Hematopoietic multipotent progenitor cell (in vitro differentiated cells): Measurements from ENCODE around the gene CNTNAP4. TPM values are rescaled to one million over a fixed set of nuclear protein-coding genes. Genes with fewer than 3 reads are reported as not detected.

Source experiments
- DNase-seq, 3 donors: peaks; one replicate each; pipeline ENCODE4 v3.0.0-alpha.2; 2011 to 2015; ENCODE audit warnings: low read depth in 2 of 3, low spot score in 2 of 3
- total RNA-seq: library from RNA; depleted of rRNA; stranded (reverse); fragments of >200 nt; gene quantifications from one replicate; pipeline ENCODE4 v1.2.3, GENCODE V29; 2012

The CNTNAP4 gene
- total RNA-seq, 1 donor, result not detected

GRCh38 chr16:76484020-76484419 lies 206.8 kb downstream of the CNTNAP4 start:
- DNase-seq, result no peak

GRCh38 chr16:76486740-76487139 lies 209.5 kb downstream of the CNTNAP4 start:
- DNase-seq, result no peak

GRCh38 chr16:76487411-76488064 lies 210.3 kb downstream of the CNTNAP4 start:
- DNase-seq, result no peak

GRCh38 chr16:76488065-76488417 lies 210.8 kb downstream of the CNTNAP4 start:
- DNase-seq, result no peak

- DNase-seq, result no peak
These were observed 212.9 kb downstream of the CNTNAP4 start for GRCh38 chr16:76490036-76490639.

GRCh38 chr16:76500006-76500405 lies 222.8 kb downstream of the CNTNAP4 start:
- DNase-seq, result no peak

- no peak for DNase-seq
These were observed 224.9 kb downstream of the CNTNAP4 start for GRCh38 chr16:76502063-76502462.

GRCh38 chr16:76502555-76502954 lies 225.4 kb downstream of the CNTNAP4 start:
- DNase-seq, result no peak

- DNase-seq, result no peak
These were observed 225.9 kb downstream of the CNTNAP4 start for GRCh38 chr16:76503091-76503490.

- DNase-seq, result no peak
These were observed 234.0 kb downstream of the CNTNAP4 start for GRCh38 chr16:76511203-76511602.

- no peak for DNase-seq
These were observed 241.6 kb downstream of the CNTNAP4 start for GRCh38 chr16:76518781-76519180.

- no peak for DNase-seq
These were observed 247.2 kb downstream of the CNTNAP4 start for GRCh38 chr16:76524356-76524755.

GRCh38 chr16:76524769-76525168 lies 247.6 kb downstream of the CNTNAP4 start:
- no peak for DNase-seq

- DNase-seq, result no peak
These were observed 250.0 kb downstream of the CNTNAP4 start for GRCh38 chr16:76527244-76527643.

GRCh38 chr16:76529120-76529519 lies 251.9 kb downstream of the CNTNAP4 start:
- no peak for DNase-seq

GRCh38 chr16:76531236-76531635 lies 254.0 kb downstream of the CNTNAP4 start:
- DNase-seq, result no peak

- DNase-seq, result no peak
These were observed 255.2 kb downstream of the CNTNAP4 start for GRCh38 chr16:76532188-76532973.

GRCh38 chr16:76539609-76540008 lies 262.4 kb downstream of the CNTNAP4 start:
- DNase-seq, result no peak

- DNase-seq, result no peak
These were observed 263.9 kb downstream of the CNTNAP4 start for GRCh38 chr16:76541070-76541469.

- no peak for DNase-seq
These were observed 288.3 kb downstream of the CNTNAP4 start for GRCh38 chr16:76565542-76565941.

GRCh38 chr16:76571755-76572154 lies 294.6 kb downstream of the CNTNAP4 start:
- no peak for DNase-seq

- no peak for DNase-seq
These were observed 296.1 kb downstream of the CNTNAP4 start for GRCh38 chr16:76573281-76573680.
